ENCODE data around the gene EML2. TPM values are rescaled to one million over a fixed set of nuclear protein-coding genes. Genes with fewer than 3 reads are reported as not detected.
A peak's percentile ranks its signal among the peaks of the same experiment; 100 is the strongest.

The EML2 gene
- total RNA-seq, 2 donors from 2014 or later: 21.7 to 34.8 TPM

- Histone ChIP-seq H3K4me3 (peak within 1 kb of the TSS; percentile 56), H3K9me3 (no peaks in the 10 kb centered on the region), H3K27ac (peak within 1 kb of the TSS in 1 of 2 donors; percentile 5), H3K36me3 (no peaks in the 10 kb centered on the region), H3K27me3 (replicated peaks; ENCODE audit: insufficient read depth) (peaks cover 29% of the 10 kb centered on the region), H3K4me1 (ENCODE audit: control insufficient read depth in 1 of 2, low read depth in 2 of 2) (peaks cover 12 to 28% of the 10 kb centered on the region in 2 donors)
- ATAC-seq (ENCODE audit: insufficient number of reproducible peaks, low FRiP score, low read depth) (no peak), DNase-seq (ENCODE audit: low spot score) (no peak)
- no peak for TF ChIP-seq CTCF (IDR thresholded peaks at IDR 0.05)
Measured at GRCh38 chr19:45601524-45602374, 37.4 kb downstream of the EML2 start, which contains the start of gene GPR4. GPR4 (minus strand) TSS chr19:45602212; CDS start chr19:45591866, 10,346 bp downstream.

- no peaks in the 10 kb centered on the region for H3K36me3 ChIP-seq
- no peak for TF ChIP-seq CTCF (IDR thresholded peaks at IDR 0.05)
- ATAC-seq (ENCODE audit: insufficient number of reproducible peaks, low FRiP score, low read depth): no peak
- peaks cover 12 to 28% of the 10 kb centered on the region in 2 donors for H3K4me1 ChIP-seq (ENCODE audit: control insufficient read depth in 1 of 2, low read depth in 2 of 2)
- no peaks in the 10 kb centered on the region for H3K9me3 ChIP-seq
- no peak for DNase-seq (ENCODE audit: low spot score)
- peak overlapping the region in 1 of 2 donors; percentile 5 for H3K27ac ChIP-seq
- peaks cover 29% of the 10 kb centered on the region for H3K27me3 ChIP-seq (replicated peaks; ENCODE audit: insufficient read depth)
- H3K4me3 ChIP-seq: peak overlapping the region; percentile 56
Measured at GRCh38 chr19:45601115-45601514, 38.1 kb downstream of the EML2 start.

GRCh38 chr19:45600340-45600885 is 38.8 kb downstream of the EML2 start:
- Histone ChIP-seq H3K4me3 (peak overlapping the region; percentile 56), H3K27me3 (replicated peaks; ENCODE audit: insufficient read depth) (peaks cover 29% of the 10 kb centered on the region), H3K9me3 (no peaks in the 10 kb centered on the region), H3K36me3 (no peaks in the 10 kb centered on the region), H3K27ac (peak overlapping the region in 1 of 2 donors; percentile 27), H3K4me1 (ENCODE audit: control insufficient read depth in 1 of 2, low read depth in 2 of 2) (peaks cover 12 to 28% of the 10 kb centered on the region in 2 donors)
- ATAC-seq (ENCODE audit: insufficient number of reproducible peaks, low FRiP score, low read depth) (no peak), DNase-seq (ENCODE audit: low spot score) (no peak)
- TF ChIP-seq CTCF (IDR thresholded peaks at IDR 0.05): no peak

GRCh38 chr19:45599286-45599685 is 39.9 kb downstream of the EML2 start:
- Histone ChIP-seq H3K27ac (no peak overlapping the region), H3K27me3 (replicated peaks; ENCODE audit: insufficient read depth) (peaks cover 29% of the 10 kb centered on the region), H3K4me1 (ENCODE audit: control insufficient read depth in 1 of 2, low read depth in 2 of 2) (peaks cover 12 to 28% of the 10 kb centered on the region in 2 donors), H3K4me3 (no peak overlapping the region), H3K9me3 (no peaks in the 10 kb centered on the region), H3K36me3 (no peaks in the 10 kb centered on the region)
- no peak for DNase-seq (ENCODE audit: low spot score)
- ATAC-seq (ENCODE audit: insufficient number of reproducible peaks, low FRiP score, low read depth): no peak
- no peak for TF ChIP-seq CTCF (IDR thresholded peaks at IDR 0.05)

GRCh38 chr19:45598267-45599001 is 40.8 kb downstream of the EML2 start:
- Histone ChIP-seq H3K27me3 (replicated peaks; ENCODE audit: insufficient read depth) (peaks cover 29% of the 10 kb centered on the region), H3K4me1 (ENCODE audit: control insufficient read depth in 1 of 2, low read depth in 2 of 2) (peaks cover 12 to 28% of the 10 kb centered on the region in 2 donors), H3K36me3 (no peaks in the 10 kb centered on the region), H3K4me3 (peak overlapping the region; percentile 37), H3K9me3 (no peaks in the 10 kb centered on the region), H3K27ac (no peak overlapping the region)
- TF ChIP-seq CTCF (IDR thresholded peaks at IDR 0.05): no peak
- no peak for DNase-seq (ENCODE audit: low spot score)
- no peak for ATAC-seq (ENCODE audit: insufficient number of reproducible peaks, low FRiP score, low read depth)
